DND-41 (cell line): ENCODE measurements around the gene NAPEPLD.

Experiments
- CTCF ChIP-seq: IDR thresholded peaks from 2 replicates; pipeline ENCODE4 v1.5.1; 2012; ENCODE audit warnings: borderline replicate concordance, low read length, moderate library complexity, mild to moderate bottlenecking; ENCODE audit not compliant: poor library complexity, severe bottlenecking; ENCODE audit errors: extremely low read depth
- EZH2 ChIP-seq: IDR thresholded peaks from 3 replicates; pipeline ENCODE4 v1.6.1; 2012; ENCODE audit warnings: borderline replicate concordance, low read depth, mild to moderate bottlenecking, moderate library complexity, low read length, inconsistent platforms; ENCODE audit not compliant: severe bottlenecking

- no peak for TF ChIP-seq CTCF
- no peak for TF ChIP-seq EZH2
These were observed at the start of gene NAPEPLD for GRCh38 chr7:103148994-103149807.
